DND-41 (cell line): ENCODE results near the gene SMG6.

Experiments used
- ATAC-seq: fragments of 200-7000 bp; cut with Tn5 transposase; 3 replicates; pipeline ENCODE4 v1.9.1; 2021; ENCODE audit warnings: low read depth; ENCODE audit not compliant: insufficient read depth
- DNase-seq: peaks from one replicate; pipeline ENCODE4 v3.0.0-alpha.2; 2020
- H2AFZ ChIP-seq: 2 replicates; pipeline ENCODE4 v1.6.0; 2012; ENCODE audit warnings: low read depth, low read length
- H3K27ac ChIP-seq: 2 replicates; pipeline ENCODE4 v1.5.1; 2012; ENCODE audit warnings: low read length, inconsistent platforms
- H3K27me3 ChIP-seq: fragments of 200-600 bp; sonication (generic); 2 replicates; pipeline ENCODE4 v1.6.0; 2012; ENCODE audit warnings: low read length, mild to moderate bottlenecking, inconsistent platforms; ENCODE audit not compliant: insufficient read depth, poor library complexity
- H3K36me3 ChIP-seq: 2 replicates; pipeline ENCODE4 v1.5.1; 2012; ENCODE audit warnings: low read length, inconsistent platforms; ENCODE audit not compliant: insufficient read depth
- H3K4me1 ChIP-seq: 2 replicates; pipeline ENCODE4 v1.5.1; 2012; ENCODE audit warnings: mild to moderate bottlenecking, low read length; ENCODE audit not compliant: insufficient read depth
- H3K4me2 ChIP-seq: 2 replicates; pipeline ENCODE4 v1.6.0; 2012; ENCODE audit warnings: mild to moderate bottlenecking, moderate library complexity, low read length, inconsistent platforms; ENCODE audit not compliant: insufficient read depth
- H3K4me3 ChIP-seq, 2 experiments: fragments of 200-600 bp in 1 of 2; shearing (Covaris generic) in 1 of 2; 2 replicates each; pipeline ENCODE4 v1.5.1; 2012 to 2016; ENCODE audit warnings: inconsistent platforms in 2 of 2, low read length in 2 of 2, mild to moderate bottlenecking in 2 of 2, low read depth in 1 of 2, moderate library complexity in 1 of 2
- H3K79me2 ChIP-seq: 2 replicates; pipeline ENCODE4 v1.6.0; 2012; ENCODE audit warnings: low read length, inconsistent platforms; ENCODE audit not compliant: insufficient read depth
- H3K9ac ChIP-seq: 2 replicates; pipeline ENCODE4 v1.6.0; 2012; ENCODE audit warnings: low read depth, mild to moderate bottlenecking, inconsistent platforms, low read length, moderate library complexity
- H3K9me3 ChIP-seq: 2 replicates; pipeline ENCODE4 v1.5.1; 2012; ENCODE audit warnings: low read length, moderate library complexity, mild to moderate bottlenecking, inconsistent platforms; ENCODE audit not compliant: insufficient read depth, severe bottlenecking
- H4K20me1 ChIP-seq: 2 replicates; pipeline ENCODE4 v1.6.0; 2012; ENCODE audit warnings: low read length; ENCODE audit not compliant: insufficient read depth
- EZH2 ChIP-seq: IDR thresholded peaks from 3 replicates; pipeline ENCODE4 v1.6.1; 2012; ENCODE audit warnings: borderline replicate concordance, low read depth, mild to moderate bottlenecking, moderate library complexity, low read length, inconsistent platforms; ENCODE audit not compliant: severe bottlenecking
- TF ChIP-seq, protein P1 (sequence below): IDR thresholded peaks from 2 replicates; pipeline ENCODE4 v1.5.1; 2012; ENCODE audit warnings: borderline replicate concordance, low read length, moderate library complexity, mild to moderate bottlenecking; ENCODE audit not compliant: poor library complexity, severe bottlenecking; ENCODE audit errors: extremely low read depth

Gene SMG6

GRCh38 chr17:2053380-2054261, 250.0 kb downstream of the SMG6 start:
- Histone ChIP-seq H3K9me3 (no peaks in the 10 kb centered on the region), H4K20me1 (peaks cover 29% of the 10 kb centered on the region), H3K36me3 (no peaks in the 10 kb centered on the region), H3K79me2 (no peaks in the 10 kb centered on the region), H3K4me1 (peaks cover 68% of the 10 kb centered on the region), H3K27me3 (peaks cover 39% of the 10 kb centered on the region), H3K27ac (no peak overlapping the region; the same call in 1 of the 2 replicates), H3K4me2 (peak overlapping the region; percentile 99), H3K9ac (peak overlapping the region; percentile 55; the same call in 1 of the 2 replicates), H2AFZ (peak overlapping the region; percentile 49; the same call in 1 of the 2 replicates), H3K4me3 (peak overlapping the region; percentile 30 to 65; a peak in 3 of 4 replicates)
- ATAC-seq (peak; percentile 39), DNase-seq (peak; percentile 65)
- peak; percentile 60 for TF ChIP-seq EZH2
- TF ChIP-seq, protein P1, sequence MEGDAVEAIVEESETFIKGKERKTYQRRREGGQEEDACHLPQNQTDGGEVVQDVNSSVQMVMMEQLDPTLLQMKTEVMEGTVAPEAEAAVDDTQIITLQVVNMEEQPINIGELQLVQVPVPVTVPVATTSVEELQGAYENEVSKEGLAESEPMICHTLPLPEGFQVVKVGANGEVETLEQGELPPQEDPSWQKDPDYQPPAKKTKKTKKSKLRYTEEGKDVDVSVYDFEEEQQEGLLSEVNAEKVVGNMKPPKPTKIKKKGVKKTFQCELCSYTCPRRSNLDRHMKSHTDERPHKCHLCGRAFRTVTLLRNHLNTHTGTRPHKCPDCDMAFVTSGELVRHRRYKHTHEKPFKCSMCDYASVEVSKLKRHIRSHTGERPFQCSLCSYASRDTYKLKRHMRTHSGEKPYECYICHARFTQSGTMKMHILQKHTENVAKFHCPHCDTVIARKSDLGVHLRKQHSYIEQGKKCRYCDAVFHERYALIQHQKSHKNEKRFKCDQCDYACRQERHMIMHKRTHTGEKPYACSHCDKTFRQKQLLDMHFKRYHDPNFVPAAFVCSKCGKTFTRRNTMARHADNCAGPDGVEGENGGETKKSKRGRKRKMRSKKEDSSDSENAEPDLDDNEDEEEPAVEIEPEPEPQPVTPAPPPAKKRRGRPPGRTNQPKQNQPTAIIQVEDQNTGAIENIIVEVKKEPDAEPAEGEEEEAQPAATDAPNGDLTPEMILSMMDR = peak; percentile 74

DNA sequence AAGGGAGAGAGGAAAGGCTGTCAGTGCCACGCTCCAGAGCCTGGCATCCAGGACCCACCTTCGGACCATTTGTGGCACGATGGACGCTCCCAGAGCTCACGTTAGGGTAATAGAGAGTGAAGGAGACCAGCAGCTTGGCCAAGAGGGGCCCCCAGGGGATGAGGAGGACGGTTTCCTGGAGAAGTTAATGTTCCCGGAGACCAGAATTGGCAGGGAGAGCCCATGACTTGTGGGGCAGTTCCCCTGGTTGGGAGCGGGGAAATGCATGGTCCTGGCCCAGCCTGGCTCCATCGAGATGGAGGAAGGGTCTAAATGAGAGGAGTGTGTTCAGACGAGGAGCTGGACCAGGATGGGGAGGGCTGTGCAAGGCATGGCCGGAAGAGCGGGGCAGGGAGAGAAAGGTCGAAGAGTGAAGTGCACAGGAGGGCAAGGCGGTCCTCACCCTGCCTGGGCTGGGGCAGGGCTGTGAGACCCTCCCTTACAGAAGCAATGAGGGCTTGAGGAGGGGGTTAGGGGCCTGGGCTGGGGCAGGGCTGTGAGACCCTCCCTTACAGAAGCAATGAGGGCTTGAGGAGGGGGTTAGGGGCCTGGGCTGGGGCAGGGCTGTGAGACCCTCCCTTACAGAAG, 251.5 kb downstream of the SMG6 start:
- peak overlapping the region; percentile 46 for H3K4me2 ChIP-seq
- H3K27me3 ChIP-seq = peaks cover 39% of the 10 kb centered on the region
- no peak overlapping the region for H2AFZ ChIP-seq
- H4K20me1 ChIP-seq = peaks cover 29% of the 10 kb centered on the region
- DNase-seq (no peak), ATAC-seq (no peak)
- peak; percentile 7 for TF ChIP-seq EZH2
- TF ChIP-seq, protein P1 = no peak
- no peak overlapping the region for H3K9ac ChIP-seq
- H3K36me3 ChIP-seq = no peaks in the 10 kb centered on the region
- H3K9me3 ChIP-seq = no peaks in the 10 kb centered on the region
- no peaks in the 10 kb centered on the region for H3K79me2 ChIP-seq
- peaks cover 70% of the 10 kb centered on the region for H3K4me1 ChIP-seq
- H3K27ac ChIP-seq = no peak overlapping the region
- no peak overlapping the region for H3K4me3 ChIP-seq

- Histone ChIP-seq H3K4me2 (peak overlapping the region; percentile 76), H3K4me3 (no peak overlapping the region), H4K20me1 (peaks cover 28% of the 10 kb centered on the region), H3K9ac (no peak overlapping the region), H3K27ac (no peak overlapping the region), H3K36me3 (no peaks in the 10 kb centered on the region), H2AFZ (no peak overlapping the region), H3K27me3 (peaks cover 39% of the 10 kb centered on the region), H3K4me1 (peaks cover 67% of the 10 kb centered on the region), H3K79me2 (no peaks in the 10 kb centered on the region), H3K9me3 (no peaks in the 10 kb centered on the region)
- ATAC-seq = no peak
- no peak for DNase-seq
- TF ChIP-seq, protein P1 = no peak
- TF ChIP-seq EZH2 = peak; percentile 61
Measured at GRCh38 chr17:2051061-2051932, 252.3 kb downstream of the SMG6 start.
